Pulmonary artery endothelial cell (primary cell): Measurements from ENCODE around the gene TEX35. TPM values are rescaled to one million over a fixed set of nuclear protein-coding genes. Genes with fewer than 3 reads are reported as not detected.
"Not testable (repeated sequence)": the region's sequence is repeated elsewhere in the genome, so short reads cannot be mapped to it uniquely, and the experiment has no call there.

Experiments
- DNase-seq: peaks from one replicate; pipeline ENCODE4 v3.0.0-alpha.2; 2011; ENCODE audit warnings: low read depth, low spot score
- total RNA-seq: library from RNA; depleted of rRNA; stranded (reverse); fragments of >200 nt; gene quantifications from 2 replicates; pipeline ENCODE4 v1.2.3, GENCODE V29; 2014

Gene TEX35
- total RNA-seq, 1 donor from 2014 or later = not detected

DNA sequence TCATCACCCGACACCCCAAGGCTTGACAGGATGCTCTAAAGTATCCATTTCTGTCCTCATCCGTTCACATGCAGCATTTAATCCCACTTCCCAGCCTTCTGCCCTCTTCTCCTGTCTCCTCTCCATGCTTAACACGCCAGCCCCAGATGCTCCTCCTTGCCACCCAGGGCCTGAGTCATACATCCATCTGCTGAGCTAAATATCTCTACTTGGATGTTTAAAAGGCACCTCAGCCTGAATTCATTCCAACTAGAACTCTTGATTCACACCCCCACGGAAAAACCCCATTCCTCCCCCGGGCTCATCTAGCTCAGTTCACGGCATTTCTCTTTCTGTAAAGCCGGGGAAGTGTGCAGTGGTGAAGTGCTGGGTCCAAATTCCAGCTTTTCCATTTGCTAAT, 27.7 kb downstream of the TEX35 start:
- no peak for DNase-seq

- no peak for DNase-seq
These were observed 28.5 kb downstream of the TEX35 start for GRCh38 chr1:178541379-178541778.

DNA sequence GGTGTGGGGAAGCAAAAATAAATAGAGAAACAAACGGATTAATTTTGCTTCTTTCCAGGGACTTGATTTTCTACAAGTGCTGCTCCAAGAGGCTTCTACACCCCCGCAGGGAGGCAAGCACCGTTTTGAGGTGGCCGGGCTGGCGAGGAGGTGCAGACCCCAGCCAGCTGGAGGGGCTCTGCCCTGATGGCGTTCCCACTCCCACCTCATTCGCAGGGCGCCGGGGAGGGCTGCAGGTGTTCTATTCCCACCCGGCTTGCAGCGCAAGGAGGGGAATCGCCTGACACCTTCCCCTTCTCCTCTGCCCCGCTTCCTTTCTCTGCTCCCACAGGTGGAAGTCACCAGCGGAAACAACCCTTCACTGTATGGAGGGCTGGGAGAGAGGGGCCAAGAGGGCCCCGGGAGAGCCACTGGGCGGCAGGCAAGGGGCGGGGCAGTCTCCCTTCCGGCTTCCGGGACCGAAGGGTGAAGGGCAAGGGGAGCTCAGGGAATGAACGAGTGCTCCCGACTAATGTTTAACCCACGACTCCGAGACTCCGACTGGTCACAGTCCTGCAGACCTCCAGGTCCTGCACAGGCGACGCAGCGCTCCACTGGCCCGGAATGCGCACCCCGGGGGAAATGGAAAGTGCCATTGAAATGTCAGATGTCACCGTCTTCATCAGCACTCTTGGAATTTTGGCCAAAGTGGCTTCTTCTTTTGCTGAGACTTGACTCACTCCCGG, 29.1 kb downstream of the TEX35 start:
- no peak for DNase-seq

DNA sequence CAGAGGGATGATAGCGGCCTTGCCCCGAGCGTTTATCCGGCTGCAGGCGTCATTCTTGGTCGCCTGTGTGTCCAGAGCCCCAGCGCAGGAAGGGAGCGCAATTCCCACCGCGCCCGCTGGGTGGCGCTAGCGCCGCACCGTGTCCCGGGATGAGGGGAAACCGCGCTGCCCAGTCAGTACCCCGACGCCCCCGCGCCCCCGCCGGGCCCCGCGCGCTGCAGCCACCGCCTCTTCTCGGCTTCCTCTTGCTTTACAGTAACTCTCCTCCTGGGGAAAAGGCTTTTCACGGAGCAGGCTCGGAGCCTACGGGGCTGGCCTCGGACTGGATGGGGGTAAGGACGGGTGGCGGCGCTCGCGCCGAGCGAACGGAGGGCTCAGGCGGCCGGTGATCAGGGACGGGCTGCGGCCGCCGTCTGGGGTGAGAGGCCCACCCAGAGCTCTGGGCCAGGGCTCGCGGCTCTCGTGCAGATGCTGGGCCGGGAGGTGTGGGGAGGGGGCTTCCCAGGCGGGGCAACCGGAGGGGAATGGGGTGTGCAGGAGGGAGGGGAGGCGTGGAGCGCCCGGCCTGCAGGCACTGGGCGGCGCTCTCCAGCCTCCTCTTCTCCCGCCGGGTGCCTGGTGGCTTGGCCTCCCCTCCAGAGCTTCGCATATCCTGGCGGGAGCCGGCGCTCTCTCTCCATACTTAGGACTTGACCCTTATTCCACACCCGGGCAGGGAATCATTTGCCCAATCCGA, 29.8 kb downstream of the TEX35 start:
- peak; percentile 20 for DNase-seq

DNA sequence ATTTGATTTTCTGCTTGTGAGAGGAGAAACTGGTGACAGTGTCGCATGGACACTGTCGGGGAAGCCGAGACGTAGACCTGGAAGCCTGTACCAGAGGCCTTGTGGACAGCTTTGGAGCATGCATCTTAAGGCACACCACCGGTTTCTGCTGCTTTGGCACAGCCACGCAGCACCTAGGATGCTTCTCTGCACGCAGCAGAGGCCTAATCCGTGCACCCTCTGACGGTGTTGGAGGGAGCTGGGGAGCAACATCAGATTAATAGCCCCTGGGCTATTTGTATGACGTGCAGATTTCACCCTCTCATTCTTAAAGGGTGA, 30.3 kb downstream of the TEX35 start:
- no peak for DNase-seq

DNA sequence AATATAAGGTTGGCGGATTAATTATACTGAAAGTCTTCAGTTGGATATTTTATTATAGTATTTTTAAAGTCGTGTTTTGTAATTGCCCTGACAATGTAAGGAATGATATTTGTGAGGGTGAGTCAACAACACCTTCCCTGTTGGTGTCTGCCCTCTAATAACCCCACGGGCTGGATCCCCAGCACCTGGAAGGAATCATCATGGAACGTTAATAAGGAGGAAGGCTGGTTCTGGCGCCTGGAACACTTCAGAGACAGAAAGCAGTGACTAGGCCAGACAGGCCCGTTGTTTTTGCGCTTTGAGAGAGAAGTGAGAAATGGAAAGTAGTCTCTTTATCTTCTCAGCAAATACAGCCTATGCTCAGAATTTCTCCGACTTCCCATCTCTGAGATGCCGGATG, 31.6 kb downstream of the TEX35 start:
- no peak for DNase-seq

DNA sequence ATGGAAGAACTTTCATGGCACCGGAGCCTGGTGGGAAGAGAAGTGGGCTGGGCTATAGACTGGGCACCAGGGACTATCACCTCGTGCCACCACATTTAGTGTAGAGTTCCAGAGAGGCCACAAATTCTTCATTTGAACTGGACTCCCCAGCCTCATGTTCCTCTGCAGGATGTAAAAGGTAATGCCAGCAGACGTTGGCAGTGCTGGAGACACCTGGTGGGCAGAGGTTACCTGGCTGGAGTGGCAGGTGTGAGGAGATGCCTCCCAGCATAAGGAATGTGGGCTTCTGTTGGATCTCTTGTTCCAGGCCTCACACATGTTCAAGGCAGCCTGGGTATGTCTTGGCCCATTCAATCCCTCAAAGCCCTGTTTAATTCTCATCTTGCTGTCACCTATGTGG, 35.2 kb downstream of the TEX35 start:
- DNase-seq = no peak

DNA sequence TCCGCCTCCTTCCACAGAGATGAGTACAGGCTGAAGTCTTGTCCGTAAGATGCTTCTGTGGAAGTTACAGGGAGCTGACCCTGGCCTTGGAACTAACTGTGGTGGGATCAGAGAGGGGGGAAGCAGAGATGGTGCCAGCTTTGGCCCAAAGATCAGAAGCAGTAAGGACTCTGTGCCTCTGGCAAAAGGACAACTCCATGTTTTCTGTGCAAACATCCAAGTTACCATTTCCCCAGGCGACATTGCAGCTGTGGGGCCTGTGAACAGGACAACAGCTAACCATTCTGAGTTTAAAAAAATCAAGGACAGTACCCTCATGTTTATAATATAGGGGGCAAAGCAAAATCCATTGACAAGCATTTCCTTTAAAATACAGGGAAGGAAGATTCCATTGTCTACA, 38.4 kb downstream of the TEX35 start:
- DNase-seq = no peak

GRCh38 chr1:178551940-178552339, 39.0 kb downstream of the TEX35 start:
- no peak for DNase-seq

GRCh38 chr1:178552856-178553255, 39.9 kb downstream of the TEX35 start:
- DNase-seq = no peak

DNA sequence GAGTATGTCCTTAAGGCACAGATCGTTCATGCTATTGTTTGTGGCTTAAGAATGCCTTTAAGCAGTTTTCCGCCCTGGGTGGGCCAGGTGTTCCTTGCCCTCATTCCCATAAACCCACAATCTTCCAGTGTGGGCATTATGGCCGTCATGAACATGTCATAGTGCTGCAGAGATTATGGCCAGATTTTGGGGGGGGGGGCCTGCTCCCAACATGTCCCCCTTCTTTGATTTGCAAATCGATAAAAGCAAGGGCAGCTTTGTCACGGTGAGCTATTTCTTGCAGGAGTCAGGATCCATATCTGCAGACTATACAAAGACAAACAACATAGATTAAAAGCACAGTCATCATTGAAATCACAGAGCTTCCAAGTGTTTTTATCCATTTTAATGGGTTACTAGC, 41.4 kb downstream of the TEX35 start:
- not testable (repeated sequence) for DNase-seq

DNA sequence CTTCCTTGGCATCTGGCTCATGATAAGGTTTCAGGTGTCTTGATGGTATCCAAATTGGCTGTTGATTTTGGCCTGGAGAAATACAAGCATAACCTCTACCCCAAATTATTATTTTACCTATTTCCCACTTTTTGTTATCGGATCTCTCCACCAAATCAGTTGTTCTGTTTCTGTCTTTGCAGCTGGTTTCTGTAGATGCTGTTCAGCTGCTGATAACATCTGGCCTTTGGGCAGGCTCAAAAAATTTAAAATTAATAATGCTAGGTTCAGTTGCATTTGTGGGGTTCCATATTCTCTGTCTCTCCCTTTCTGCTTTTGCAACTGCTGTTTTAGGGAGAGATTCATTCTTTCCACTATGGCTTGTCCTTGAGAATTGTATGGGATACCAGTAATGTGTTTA, 42.7 kb downstream of the TEX35 start:
- not testable (repeated sequence) for DNase-seq

DNA sequence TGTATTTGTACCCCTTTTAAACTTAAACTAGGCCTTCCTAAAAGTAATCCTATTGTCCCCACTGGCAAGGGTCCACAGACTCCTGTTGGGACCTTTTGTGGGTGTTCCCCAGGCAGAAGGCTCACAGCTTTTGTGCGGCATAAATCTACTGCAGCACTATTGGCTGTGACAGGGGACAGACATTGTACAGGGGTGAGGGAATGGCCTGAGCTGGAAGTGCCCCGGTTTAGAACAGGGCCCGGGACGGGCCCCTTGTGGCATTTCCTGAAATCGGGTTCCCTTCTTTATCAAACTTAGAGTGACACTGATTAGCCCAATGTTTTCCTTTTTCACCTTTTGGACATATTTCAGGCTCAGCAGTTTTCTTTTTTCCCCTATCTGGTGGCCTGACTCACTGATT, 45.9 kb downstream of the TEX35 start:
- DNase-seq = not testable (repeated sequence)

GRCh38 chr1:178560871-178561376, 48.0 kb downstream of the TEX35 start:
- DNase-seq = no peak

GRCh38 chr1:178563099-178563820, 50.4 kb downstream of the TEX35 start:
- no peak for DNase-seq

DNA sequence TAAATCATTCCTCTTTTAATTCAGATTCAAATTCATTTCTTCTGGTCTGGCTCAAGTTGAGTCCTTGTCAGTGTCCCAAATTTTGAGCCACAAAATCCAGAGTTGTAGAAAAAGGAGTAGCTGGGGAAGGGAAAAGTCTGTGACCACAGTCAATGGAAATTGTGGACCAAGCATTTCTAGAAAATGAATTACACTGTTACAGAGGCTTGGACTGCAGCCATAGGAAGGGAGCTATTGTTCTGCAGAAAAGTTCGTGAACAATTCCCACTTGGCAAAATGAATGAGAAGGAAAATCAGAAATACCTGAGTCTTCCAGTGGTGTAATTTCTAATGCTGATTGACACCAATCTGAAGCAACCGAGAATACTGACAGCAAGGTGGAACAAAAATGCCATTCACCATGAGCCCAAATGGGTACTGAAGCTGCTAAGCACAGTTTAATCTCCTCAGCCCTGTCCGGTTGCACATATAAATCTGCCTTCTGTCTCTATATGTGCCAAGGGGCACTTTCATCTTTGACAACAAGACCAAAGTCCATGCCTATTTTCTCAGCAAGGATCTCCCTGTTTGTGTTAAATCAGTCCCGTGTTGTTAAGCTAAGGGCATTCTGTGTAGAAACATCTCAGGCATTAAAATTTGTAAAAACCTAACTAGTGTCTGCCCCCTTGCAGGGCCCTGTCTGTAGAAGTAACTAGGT, 51.3 kb downstream of the TEX35 start:
- peak; percentile 11 for DNase-seq

- DNase-seq = no peak
These were observed 51.9 kb downstream of the TEX35 start for GRCh38 chr1:178564783-178565180.

DNA sequence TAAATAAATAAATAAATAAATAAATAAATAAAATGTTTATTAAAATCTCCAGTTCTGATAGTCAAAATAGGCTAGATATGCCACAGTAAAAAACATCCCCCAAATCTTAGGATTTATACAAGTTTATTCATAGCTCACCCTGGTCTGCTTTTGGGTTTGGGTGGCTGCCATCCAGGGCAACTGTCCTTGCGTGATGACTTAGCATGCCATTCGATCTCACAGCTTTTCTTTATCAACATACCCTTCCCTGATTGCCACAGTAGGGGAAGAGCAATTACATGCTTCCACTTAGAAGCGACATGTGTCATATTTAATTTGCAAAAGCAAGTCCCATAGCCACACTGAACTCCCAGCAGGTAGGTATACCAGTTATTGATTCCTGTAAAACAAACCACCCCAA, 52.7 kb downstream of the TEX35 start:
- no peak for DNase-seq

- no peak for DNase-seq
These were observed 53.3 kb downstream of the TEX35 start for GRCh38 chr1:178566187-178566586.

DNA sequence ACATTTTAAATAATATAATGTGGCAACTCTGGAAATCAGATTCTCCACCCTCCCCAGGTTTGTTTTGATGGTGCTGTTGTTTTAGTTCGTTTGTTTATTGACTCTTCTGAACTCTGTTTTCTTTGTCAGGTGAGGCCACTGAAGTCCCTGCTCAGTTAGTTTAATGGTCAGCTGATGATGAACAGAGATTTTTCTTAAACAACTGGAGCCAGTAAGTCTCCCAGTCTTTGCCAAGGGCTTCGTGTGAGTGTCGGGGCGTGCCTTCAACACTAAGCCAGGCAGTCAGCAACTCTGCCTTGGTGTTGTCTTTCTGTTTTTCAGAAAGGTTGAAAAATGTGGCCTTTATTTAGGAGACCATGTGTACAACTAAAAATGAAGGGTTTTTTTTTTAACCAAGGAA, 58.9 kb downstream of the TEX35 start:
- no peak for DNase-seq
